Measurements from ENCODE around the gene CEP128. TPM values are rescaled to one million over a fixed set of nuclear protein-coding genes. Genes with fewer than 3 reads are reported as not detected.

The CEP128 gene
- total RNA-seq, 4 donors from 2014 or later: 13.9 to 18.1 (median 16.0) TPM

DNA sequence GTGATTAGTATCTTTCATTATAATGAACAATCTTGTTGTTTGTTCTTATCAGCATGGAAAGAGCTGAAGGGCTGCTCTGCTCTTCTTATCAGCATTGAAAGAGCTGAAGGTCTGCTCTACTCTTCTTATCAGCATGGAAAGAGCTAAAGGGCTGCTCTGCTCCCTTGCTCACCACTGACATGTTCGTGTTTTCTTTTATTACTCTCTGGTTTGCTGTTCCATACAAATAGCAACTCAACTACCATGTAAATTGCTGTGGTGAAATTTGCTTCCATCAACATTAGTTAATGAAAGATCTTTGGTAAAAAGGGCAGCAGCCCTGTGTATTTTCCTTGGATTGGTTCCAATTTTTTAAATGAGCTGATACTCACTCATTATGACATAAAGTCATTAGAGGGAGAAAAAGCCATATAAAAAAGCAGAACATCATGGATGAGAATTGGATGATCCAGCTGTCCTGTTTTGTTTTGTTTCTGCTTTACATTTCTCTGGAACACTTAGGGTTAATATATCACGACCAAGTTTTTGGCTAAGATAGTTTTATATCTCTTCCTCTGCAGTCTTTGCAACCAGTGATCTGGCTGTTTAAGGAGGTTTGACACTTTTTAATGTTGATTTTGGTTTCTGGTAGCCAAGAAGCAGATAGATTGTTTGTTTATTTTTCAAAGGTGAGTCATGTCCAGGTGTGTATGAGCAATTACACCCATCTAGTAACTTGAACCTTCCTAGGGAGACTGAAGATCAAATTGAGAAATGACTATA, 356.6 kb downstream of the CEP128 start:
- H3K4me1 ChIP-seq: peaks cover 0 to 8% of the 10 kb centered on the region in 2 donors
- TF ChIP-seq POLR2A (IDR thresholded peaks at IDR 0.05): no peak
- TF ChIP-seq, protein P1, sequence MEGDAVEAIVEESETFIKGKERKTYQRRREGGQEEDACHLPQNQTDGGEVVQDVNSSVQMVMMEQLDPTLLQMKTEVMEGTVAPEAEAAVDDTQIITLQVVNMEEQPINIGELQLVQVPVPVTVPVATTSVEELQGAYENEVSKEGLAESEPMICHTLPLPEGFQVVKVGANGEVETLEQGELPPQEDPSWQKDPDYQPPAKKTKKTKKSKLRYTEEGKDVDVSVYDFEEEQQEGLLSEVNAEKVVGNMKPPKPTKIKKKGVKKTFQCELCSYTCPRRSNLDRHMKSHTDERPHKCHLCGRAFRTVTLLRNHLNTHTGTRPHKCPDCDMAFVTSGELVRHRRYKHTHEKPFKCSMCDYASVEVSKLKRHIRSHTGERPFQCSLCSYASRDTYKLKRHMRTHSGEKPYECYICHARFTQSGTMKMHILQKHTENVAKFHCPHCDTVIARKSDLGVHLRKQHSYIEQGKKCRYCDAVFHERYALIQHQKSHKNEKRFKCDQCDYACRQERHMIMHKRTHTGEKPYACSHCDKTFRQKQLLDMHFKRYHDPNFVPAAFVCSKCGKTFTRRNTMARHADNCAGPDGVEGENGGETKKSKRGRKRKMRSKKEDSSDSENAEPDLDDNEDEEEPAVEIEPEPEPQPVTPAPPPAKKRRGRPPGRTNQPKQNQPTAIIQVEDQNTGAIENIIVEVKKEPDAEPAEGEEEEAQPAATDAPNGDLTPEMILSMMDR (IDR thresholded peaks at IDR 0.05): no peak
- no peaks in the 10 kb centered on the region for H3K36me3 ChIP-seq
- intact Hi-C loops (cut with DNase I): no loop called here
- H3K27ac ChIP-seq: no peak overlapping the region
- no peak for DNase-seq
- no peak overlapping the region for H3K4me3 ChIP-seq (replicated peaks in 1 of 3)
- H3K27me3 ChIP-seq: no peaks in the 10 kb centered on the region
- WGBS, 2 donors: 63 to 73% methylated on average over 2 of the region's 2 CpGs
- no peaks in the 10 kb centered on the region for H3K9me3 ChIP-seq

DNA sequence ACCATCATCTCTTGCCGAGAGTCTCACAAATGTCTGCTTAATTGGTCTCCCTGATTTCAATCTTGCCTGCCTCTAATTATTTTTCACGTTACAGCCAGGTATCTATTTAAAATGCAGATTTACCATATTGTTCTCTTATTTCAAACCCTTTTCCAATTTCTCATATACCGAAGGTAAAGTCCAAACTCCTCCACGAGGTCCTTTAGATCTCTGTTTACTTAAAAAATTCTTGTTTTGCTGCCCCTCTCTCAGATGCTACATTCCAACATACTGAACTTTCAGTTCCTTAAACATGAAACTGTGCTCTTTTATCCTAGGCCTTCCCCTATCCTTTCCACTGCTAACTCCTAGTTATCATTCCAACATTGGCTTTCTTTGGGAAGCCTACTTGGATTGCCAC, 363.9 kb downstream of the CEP128 start:
- intact Hi-C loops (cut with DNase I): no loop called here
- no peaks in the 10 kb centered on the region for H3K36me3 ChIP-seq
- H3K27me3 ChIP-seq: no peaks in the 10 kb centered on the region
- no peak overlapping the region for H3K4me3 ChIP-seq (replicated peaks in 1 of 3)
- no peaks in the 10 kb centered on the region for H3K4me1 ChIP-seq
- 78% methylated on average over 4 of the region's 4 CpGs for WGBS, 2 donors
- no peaks in the 10 kb centered on the region for H3K9me3 ChIP-seq
- no peak overlapping the region for H3K27ac ChIP-seq
- no peak for DNase-seq
- TF ChIP-seq, protein P1 (IDR thresholded peaks at IDR 0.05): no peak
- no peak for TF ChIP-seq POLR2A (IDR thresholded peaks at IDR 0.05)

DNA sequence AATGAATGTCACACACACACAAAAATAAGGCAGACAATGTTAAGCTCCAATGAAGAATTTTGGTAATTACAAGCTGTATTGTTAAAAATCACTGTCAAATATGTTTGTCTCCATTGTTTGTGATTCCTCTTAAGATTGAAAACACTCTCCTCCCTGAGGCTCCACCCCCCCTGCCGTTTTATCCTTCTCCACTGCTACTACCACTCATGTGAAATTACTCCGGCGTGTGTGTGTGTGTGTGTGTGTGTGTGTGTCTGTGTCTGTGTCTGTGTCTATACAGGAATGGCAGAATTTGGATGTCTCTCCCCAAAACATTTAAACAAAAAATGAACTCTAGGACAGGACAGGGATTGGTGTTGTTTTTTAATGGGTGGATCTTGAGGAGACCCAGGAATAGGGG, 365.1 kb downstream of the CEP128 start:
- Histone ChIP-seq H3K4me1 (no peaks in the 10 kb centered on the region), H3K9me3 (no peaks in the 10 kb centered on the region), H3K27ac (no peak overlapping the region), H3K36me3 (no peaks in the 10 kb centered on the region), H3K4me3 (replicated peaks in 1 of 3) (no peak overlapping the region), H3K27me3 (no peaks in the 10 kb centered on the region)
- DNase-seq: no peak
- intact Hi-C loops (cut with DNase I): no loop called here
- WGBS, 2 donors: 78% methylated on average over 3 of the region's 3 CpGs
- TF ChIP-seq, protein P1 (IDR thresholded peaks at IDR 0.05): no peak
- no peak for TF ChIP-seq POLR2A (IDR thresholded peaks at IDR 0.05)

DNA sequence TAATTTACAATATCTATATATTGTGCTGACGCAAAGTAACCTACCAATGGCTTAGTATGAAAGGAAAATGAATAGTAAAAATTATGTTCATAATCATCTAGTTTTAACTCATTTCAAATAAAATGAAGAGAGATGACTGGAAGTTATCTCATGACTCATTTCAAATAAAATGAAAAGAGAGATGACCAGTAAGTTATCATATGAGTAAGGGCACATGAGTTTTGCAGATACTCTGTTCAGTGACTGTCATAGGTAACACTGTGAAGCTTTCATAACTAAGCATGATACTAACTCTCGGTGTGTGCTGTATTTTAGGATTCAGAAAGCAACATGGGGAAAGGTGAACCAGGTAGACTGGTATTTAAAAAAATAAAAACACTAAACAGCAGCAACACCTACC, 365.8 kb downstream of the CEP128 start:
- no peaks in the 10 kb centered on the region for H3K9me3 ChIP-seq
- 92 to 96% methylated on average over 2 of the region's 2 CpGs for WGBS, 2 donors
- no peak overlapping the region for H3K4me3 ChIP-seq (replicated peaks in 1 of 3)
- TF ChIP-seq, protein P1 (IDR thresholded peaks at IDR 0.05): no peak
- no peak for TF ChIP-seq POLR2A (IDR thresholded peaks at IDR 0.05)
- intact Hi-C loops (cut with DNase I): no loop called here
- H3K36me3 ChIP-seq: no peaks in the 10 kb centered on the region
- DNase-seq: no peak
- no peaks in the 10 kb centered on the region for H3K4me1 ChIP-seq
- H3K27ac ChIP-seq: no peak overlapping the region
- H3K27me3 ChIP-seq: no peaks in the 10 kb centered on the region

DNA sequence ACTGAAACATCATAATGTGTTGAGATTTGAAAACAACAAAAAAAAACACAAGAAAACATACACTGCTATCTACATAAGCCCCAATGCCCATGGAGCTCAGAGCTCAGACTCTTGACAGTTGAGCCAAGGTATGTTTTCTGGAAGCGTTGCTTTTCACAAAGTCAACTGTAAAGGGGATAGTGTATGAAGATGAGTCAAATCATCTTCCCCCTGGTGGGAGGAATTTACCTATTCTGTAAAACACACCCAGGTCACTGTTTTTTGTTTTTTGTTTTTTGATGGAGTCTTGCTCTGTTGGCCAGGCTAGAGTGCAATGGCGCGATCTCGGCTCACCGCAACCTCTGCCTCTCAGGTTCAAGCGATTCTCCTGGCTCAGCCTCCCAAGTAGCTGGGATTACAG, 368.9 kb downstream of the CEP128 start:
- DNase-seq: no peak
- Histone ChIP-seq H3K9me3 (no peaks in the 10 kb centered on the region), H3K4me1 (no peaks in the 10 kb centered on the region), H3K27me3 (no peaks in the 10 kb centered on the region), H3K36me3 (no peaks in the 10 kb centered on the region), H3K27ac (no peak overlapping the region), H3K4me3 (replicated peaks in 1 of 3) (no peak overlapping the region)
- WGBS, 2 donors: 97 to 98% methylated on average over 6 of the region's 6 CpGs
- TF ChIP-seq POLR2A (IDR thresholded peaks at IDR 0.05): no peak
- TF ChIP-seq, protein P1 (IDR thresholded peaks at IDR 0.05): no peak
- intact Hi-C loops (cut with DNase I): no loop called here

Data from thyroid gland (tissue), 4 donors.